HG02852 (cell line): ENCODE measurements around the gene ANO2.

Experiments used
- ATAC-seq: cut with Tn5 transposase; IDR thresholded peaks from one replicate; pipeline ENCODE4 v1.9.1; 2021; ENCODE audit warnings: mild to moderate bottlenecking, moderate library complexity; ENCODE audit not compliant: unreplicated experiment

ANO2 gene

GRCh38 chr12:5921027-5921909 lies 23.8 kb downstream of the ANO2 start:
- ATAC-seq: no peak

- no peak for ATAC-seq
Observed at GRCh38 chr12:5916785-5917290, 28.2 kb downstream of the ANO2 start.

DNA sequence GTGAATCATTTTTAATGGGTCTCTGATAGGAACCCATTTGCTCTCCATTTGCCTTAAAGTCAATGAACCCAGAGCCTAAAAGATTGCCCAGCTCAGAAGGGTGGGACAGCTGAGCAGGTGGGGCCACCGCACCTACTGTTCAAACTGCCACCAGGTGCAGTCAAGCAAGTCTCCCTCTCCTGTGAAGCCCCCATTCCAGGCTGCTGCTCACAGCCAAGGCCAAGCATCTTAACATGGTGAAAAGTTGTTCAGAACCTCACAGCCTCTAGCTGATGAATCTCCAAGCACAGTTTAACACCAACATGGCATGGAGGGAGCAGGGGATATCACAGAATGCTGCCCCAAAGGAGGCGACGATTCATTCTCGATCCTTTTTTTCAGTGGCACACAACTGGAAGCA lies 29.5 kb downstream of the ANO2 start:
- ATAC-seq: no peak

- no peak for ATAC-seq
Observed at GRCh38 chr12:5914387-5915149, 30.5 kb downstream of the ANO2 start.

DNA sequence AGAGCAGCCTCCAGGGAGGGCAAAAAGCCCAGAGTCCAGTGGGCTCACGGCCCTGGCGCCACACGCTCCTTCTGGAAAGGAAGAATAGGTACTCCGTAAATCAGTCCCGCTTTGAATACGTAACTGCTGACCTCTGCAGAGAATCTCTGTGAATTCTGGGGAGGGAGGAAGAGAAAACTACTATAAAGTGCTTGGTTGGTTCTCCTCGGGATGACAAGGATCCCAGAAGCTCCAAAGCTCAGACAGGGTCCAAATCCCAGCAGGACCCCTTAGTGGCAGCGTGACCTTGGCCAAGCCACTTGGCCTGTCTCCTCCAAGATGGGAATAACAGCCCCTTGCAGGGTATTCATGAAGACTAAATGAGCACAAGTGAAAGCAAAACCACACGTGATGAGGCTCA lies 31.7 kb downstream of the ANO2 start:
- no peak for ATAC-seq

- no peak for ATAC-seq
Observed at GRCh38 chr12:5912437-5913334, 32.4 kb downstream of the ANO2 start.

- ATAC-seq: no peak
Observed at GRCh38 chr12:5912011-5912410, 33.0 kb downstream of the ANO2 start.

- ATAC-seq: no peak
Observed at GRCh38 chr12:5910790-5911548, 34.1 kb downstream of the ANO2 start.

DNA sequence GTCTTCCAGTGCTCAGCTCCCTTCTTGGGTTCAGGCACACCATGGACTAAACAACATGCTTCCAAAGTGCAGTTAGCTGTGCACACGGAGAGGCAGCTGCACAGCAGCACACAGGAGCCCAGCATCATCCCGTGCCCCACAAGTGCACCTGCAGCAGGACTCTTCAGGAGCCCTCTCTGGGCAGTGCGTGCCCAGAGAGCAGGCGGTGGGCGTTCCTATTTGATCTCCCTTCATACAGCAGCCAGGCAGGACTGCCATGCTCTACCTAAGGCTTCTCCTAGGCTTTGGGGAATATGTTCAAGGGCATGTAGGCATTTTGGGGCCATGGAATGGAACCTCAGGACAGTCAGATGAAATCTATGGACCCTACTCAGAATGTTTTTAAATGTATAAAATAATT lies 35.5 kb downstream of the ANO2 start:
- no peak for ATAC-seq

GRCh38 chr12:5908251-5908650 lies 36.8 kb downstream of the ANO2 start:
- ATAC-seq: no peak

DNA sequence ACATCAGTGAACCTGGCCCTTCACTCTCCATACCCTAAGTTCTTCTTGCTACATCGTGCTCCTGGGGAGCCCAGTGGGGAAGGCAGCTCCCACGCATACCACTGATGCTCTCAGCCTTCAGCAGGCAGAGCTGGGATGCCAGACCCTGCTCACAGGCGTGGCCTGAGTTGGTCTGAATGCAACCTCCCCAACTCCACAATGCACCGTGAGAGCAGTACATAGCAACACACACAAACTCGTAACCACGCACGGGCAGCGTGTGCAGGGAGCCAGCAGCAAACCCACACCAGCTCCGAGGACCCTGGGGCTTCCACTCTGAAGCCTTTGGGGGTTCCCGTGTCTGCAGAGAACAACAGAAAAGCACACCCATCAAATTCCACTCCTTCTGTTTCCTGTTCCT lies 37.3 kb downstream of the ANO2 start:
- ATAC-seq: no peak

GRCh38 chr12:5905757-5906156 lies 39.3 kb downstream of the ANO2 start:
- ATAC-seq: no peak

- no peak for ATAC-seq
Observed at GRCh38 chr12:5904969-5905368, 40.1 kb downstream of the ANO2 start.

- no peak for ATAC-seq
Observed at GRCh38 chr12:5904441-5904840, 40.6 kb downstream of the ANO2 start.

DNA sequence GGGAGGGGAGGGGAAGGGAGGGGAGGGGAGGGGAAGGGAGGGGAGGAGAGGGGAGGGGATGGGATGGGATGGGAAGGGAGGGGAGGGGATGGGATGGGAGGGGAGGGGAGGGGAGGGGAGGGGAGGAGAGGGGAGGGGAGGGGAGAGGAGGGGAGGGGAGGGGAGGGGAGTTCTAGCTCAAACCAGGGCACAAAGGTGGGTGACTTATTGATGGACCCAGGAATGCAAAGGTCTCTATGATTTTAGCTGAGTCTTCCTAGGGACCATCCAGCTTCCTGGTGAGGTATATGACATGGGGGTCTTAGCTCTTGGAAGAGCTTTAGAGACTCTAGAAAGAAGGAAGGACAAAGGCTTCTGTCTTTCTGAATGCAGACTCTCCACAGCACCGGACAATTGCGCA lies 42.3 kb downstream of the ANO2 start:
- ATAC-seq: no peak

DNA sequence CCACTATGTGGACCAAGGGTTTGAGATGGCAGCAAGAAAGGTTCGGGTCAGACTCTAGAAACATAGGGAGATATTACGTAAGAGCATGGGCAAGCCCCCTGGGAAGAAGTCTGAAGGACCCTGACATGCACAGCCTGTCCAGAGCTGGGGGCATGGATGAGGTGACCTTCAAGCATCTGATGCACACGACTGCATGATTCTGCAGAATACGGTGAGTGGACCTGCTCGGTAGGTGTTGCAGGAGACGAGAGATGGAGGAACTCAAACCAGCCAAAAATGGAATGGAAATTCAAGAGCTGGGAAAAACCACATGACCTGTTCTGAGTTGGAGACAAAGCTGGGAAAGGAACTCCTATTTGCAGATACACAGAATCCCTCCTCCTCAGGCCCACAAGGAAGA lies 43.6 kb downstream of the ANO2 start:
- no peak for ATAC-seq

DNA sequence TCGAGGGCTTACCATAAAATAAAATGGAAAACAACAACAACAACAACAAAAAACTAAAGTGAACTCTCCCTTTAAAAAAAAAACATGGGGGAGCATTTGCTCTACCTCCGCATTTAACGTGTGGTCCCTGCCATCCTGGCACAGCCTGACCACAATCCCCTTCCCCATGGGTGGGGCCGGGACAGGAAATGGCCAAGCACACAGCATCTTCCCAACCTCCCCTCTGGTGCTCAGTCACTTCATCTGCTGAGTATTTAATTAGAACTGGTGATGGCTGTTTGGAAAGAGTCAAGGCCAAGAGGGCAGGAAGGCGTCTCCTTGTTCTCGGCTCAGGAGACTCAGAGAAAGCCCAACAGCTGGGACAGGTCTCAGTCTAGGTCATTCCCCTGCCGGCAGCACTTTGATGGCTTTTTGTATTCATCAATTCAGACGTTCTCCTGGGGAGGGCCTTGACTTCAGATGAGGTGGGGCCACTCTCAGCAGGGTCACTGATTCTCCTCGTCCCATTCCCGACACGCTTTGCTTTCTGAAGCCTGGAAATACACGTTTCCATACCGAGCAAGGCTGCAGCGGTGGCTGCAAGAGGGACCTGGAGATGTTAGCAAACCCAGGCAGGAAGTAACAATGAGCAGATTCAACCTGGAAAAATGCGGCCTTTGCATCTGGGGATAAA lies 44.4 kb downstream of the ANO2 start:
- ATAC-seq: no peak

GRCh38 chr12:5900076-5900475 lies 45.0 kb downstream of the ANO2 start:
- no peak for ATAC-seq

GRCh38 chr12:5899675-5900074 lies 45.4 kb downstream of the ANO2 start:
- no peak for ATAC-seq

GRCh38 chr12:5898874-5899273 lies 46.2 kb downstream of the ANO2 start:
- ATAC-seq: no peak
